HPDE6-E6E7 (cell line): ENCODE measurements around the gene NUDT16L1.

Experiments used
- DNase-seq: peaks from one replicate; pipeline ENCODE4 v3.0.0; 2011; ENCODE audit warnings: missing footprints; ENCODE audit errors: extremely low spot score

NUDT16L1 gene

DNA sequence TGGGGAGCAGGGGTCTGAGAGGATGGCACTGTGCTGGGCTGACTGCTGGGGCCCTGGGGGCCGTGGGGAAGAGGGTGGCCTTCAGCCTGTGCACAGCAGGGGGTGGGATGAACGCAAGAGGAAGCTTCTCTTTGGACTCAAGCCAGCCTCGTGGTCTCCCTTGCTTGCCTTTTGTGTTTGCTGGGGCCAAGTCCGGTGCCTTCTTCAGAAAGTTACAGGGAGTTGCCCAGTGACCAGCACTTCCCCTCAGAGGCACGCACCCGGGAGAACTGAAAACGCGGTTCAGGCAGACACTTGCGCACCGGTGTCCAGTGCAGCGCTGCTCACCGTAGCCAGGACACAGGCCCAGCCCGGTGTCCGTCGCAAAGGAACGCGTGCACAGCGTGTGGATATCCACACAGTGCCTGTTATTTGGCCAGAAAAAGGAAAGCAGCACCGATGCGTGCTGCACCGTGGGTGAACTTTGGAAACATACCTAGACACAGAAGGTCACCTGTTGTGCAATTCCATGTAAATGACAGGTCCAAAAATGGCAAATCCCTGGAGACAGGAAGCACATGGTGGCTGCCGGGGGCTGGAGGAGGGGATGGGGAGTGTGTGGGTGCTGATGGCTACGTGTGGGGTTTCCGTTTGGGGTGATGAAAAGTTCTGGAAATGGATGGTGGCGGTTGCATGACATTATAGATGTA is 29.4 kb upstream of the NUDT16L1 start:
- no peak for DNase-seq

- peak; percentile 47 for DNase-seq
Measured at GRCh38 chr16:4664538-4665418, 28.6 kb upstream of the NUDT16L1 start.

- DNase-seq = no peak
Measured at GRCh38 chr16:4666537-4667202, 26.7 kb upstream of the NUDT16L1 start.

- DNase-seq = no peak
Measured at GRCh38 chr16:4667203-4667963, 26.0 kb upstream of the NUDT16L1 start.

DNA sequence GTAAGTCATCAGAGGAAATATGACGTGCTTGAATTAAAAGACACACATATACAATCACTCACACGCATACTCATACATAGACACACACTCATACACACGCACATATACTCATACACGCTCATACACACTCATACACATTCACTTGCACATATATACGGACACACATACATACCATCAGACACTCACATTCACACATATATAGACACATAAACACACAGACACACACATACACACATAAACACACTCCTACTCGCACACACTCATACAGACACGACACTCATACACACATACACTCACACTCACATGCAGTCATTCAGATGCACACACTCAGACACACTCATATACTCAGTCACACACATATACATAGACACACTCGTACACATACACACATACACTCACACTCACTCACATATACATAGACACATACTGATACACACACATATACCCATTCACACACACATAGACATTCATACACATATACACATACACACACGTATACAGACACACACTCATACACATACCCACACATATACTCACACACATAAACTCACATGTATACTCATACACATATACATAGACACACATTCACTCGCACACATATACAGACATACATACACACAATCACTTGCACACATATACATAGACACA is 24.9 kb upstream of the NUDT16L1 start:
- DNase-seq = no peak

GRCh38 chr16:4673387-4674046 is 19.8 kb upstream of the NUDT16L1 start:
- no peak for DNase-seq

GRCh38 chr16:4674926-4675530 is 18.3 kb upstream of the NUDT16L1 start:
- DNase-seq = no peak

DNA sequence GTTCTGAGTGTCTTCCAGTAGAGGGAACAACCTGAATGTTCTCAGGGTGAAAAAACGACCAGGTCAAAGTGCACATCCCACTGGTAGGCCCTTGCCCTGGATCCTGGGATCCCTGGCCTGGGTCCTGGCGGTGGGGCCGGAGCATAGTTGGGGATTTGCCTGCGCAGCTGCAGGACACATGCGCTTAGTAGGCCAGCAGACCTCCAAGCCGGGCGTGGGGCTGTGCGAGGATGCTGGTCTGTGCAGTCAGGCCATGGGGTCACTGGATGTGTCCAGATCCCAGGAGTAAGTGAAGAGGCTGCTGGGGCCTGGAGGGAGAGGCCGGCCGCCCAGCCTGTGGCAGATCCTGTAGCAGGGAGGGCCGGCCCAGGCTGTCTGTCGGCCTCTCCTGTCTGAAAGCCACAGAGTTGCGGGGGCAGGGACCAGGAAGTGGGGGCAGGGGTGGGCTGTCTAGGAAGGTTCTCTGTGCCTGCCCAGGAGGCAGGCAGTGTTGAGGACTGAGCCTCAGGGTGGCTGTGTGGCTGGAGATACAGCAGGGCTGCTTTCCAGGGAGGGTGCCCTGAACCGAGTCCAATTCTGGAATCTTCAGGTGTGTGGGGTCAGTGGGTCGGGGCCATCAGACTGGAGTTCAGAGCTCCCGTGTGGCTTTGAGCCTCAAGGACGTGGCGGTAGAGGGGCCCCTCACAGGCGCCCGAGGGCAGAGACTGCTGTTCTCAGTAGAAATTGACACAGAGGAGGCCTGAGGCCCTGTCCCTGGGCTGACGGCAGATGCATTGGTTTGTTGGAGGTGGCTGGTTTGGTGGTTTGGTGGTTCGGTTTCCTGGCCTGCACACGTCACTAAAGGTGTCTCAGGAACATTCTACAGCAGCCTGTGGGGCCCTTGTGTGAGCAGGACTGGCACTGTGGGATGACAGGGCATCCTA is 17.2 kb upstream of the NUDT16L1 start:
- DNase-seq = no peak

DNA sequence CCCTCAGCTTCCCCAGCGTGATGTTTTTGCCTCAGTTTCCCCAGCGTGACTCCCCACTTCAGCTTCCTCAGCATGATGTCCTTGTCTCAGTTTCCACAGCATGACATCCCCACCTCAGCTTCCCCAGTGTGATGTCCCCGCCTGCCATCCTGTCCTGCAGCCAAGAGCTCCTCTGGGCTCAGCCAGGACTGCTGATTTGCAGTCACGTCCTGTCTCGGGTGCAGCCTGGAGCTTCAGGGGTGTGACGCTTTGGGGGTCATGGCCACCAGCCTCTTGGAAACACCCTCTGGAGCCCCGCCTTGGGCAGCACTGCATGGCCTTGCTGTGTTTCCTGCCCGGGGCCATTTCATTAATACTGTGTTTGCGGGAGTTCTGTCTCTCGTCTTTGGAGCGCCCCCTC is 16.5 kb upstream of the NUDT16L1 start:
- no peak for DNase-seq

DNA sequence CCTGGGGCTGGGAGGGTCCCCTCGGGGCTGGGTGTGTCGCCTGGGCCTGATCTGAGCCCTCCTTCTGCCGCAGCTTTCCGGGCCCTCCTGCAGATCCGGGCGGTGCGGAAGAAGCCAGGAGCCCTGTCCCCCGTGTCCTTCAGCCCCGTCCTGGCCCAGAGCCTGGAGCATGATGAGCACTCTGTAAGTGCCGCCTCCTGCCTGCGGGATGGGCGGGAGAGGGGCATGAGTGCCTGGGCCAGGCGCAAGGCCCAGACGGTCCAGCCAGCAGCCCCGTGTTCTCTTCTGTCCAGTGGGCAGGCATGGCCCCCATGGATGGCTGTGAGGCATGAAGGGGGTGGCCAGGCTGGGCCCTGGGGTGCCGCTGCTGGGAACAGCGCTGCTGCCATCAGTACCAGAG is 16.0 kb upstream of the NUDT16L1 start:
- no peak for DNase-seq

DNA sequence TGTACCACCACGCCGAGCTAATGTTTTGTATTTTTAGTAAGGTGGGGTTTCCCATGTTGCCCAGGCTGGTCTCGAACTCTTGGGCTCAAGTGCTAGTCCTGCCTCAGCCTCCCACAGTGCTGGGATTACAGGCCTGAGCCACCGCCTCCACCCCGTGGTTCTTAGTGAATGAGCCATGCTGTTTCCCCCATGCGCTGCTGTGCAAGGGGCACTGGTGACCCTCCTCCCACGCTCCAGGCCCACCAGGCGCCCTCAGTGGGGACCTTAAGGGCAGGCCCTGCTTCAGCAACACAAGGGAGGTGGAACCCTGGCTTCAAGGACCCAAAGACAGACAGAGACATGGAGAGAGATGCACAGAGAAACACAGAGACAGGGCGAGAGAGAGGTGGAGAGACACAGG is 15.4 kb upstream of the NUDT16L1 start:
- no peak for DNase-seq

DNA sequence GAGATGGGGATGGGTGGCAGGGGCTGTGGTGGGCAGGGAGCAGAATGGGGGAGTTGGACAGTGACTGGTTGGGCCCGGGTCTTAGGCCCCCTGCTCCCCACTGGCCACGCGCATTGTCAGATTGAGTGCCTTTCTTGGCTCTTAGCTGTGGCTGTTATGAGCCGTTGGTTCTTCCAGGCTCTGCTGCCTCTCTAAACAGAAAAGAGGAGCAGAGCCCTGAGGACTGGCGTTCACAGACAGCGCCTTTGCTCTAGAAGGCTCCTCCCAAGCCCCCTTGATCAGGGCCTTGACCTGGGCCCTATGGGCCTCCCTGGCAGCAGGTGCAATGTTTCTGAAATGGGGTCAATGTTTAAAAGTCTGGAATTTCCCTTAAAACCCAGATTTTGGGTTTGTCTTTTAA is 14.8 kb upstream of the NUDT16L1 start:
- DNase-seq = no peak

GRCh38 chr16:4679156-4679849 is 14.1 kb upstream of the NUDT16L1 start:
- no peak for DNase-seq

GRCh38 chr16:4679850-4680636 is 13.3 kb upstream of the NUDT16L1 start:
- DNase-seq = peak; percentile 66

- no peak for DNase-seq
Measured at GRCh38 chr16:4680673-4681470, 12.5 kb upstream of the NUDT16L1 start.

GRCh38 chr16:4681471-4682083 is 11.8 kb upstream of the NUDT16L1 start:
- DNase-seq = no peak
